ENCODE data around the gene AVL9.

The AVL9 gene

DNA sequence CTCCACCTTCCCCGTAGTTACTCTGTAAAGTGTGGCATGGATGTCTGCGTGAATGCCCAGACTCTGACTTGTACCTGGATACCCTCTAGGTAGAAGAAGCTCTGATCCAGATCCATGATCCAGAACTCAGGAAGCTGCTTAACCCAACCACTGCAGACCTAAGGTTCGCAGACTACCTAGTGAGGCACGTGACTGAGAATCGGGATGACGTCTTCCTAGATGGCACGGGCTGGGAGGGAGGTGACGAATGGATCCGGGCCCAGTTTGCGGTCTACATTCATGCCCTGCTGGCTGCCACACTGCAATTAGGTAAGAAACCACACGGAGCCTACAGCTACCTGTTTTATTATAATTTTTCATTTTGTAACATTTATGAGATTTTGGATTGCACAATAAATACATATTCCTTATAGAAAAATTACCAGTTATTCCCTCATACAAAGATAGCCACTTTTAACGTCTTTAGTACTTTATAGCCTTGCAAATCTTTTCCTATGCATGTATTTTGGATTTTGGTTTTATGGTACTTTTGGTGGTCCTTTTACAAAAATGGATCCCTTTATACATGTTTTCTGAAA lies 77.9 kb downstream of the AVL9 start:
- H3K4me3 ChIP-seq (ENCODE audit: low read length): no peak overlapping the region
- TF ChIP-seq, protein P1, sequence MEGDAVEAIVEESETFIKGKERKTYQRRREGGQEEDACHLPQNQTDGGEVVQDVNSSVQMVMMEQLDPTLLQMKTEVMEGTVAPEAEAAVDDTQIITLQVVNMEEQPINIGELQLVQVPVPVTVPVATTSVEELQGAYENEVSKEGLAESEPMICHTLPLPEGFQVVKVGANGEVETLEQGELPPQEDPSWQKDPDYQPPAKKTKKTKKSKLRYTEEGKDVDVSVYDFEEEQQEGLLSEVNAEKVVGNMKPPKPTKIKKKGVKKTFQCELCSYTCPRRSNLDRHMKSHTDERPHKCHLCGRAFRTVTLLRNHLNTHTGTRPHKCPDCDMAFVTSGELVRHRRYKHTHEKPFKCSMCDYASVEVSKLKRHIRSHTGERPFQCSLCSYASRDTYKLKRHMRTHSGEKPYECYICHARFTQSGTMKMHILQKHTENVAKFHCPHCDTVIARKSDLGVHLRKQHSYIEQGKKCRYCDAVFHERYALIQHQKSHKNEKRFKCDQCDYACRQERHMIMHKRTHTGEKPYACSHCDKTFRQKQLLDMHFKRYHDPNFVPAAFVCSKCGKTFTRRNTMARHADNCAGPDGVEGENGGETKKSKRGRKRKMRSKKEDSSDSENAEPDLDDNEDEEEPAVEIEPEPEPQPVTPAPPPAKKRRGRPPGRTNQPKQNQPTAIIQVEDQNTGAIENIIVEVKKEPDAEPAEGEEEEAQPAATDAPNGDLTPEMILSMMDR (conservative IDR thresholded peaks at IDR 0.05; ENCODE audit: low read depth, low read length): no peak
- DNase-seq (ENCODE audit: low read depth): no peak

DNA sequence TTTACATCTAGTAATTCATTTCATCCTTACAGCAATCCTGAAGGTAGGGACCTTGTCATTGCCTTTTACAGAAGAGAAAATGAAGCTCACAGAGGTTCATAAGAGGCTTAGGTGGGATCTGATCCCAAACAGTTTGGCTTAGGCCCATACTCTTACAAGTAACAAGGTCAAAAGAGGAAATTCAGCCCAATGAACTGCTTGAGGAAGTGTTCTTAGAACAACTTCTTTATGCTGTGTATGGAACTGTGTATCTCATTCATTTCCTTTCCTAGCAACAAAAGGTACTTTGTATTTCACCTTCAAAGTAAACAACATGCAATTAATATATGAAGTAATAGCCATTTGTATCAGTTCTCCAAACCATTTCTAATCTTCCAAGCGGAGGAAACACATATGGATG lies 79.3 kb downstream of the AVL9 start:
- DNase-seq (ENCODE audit: low read depth): no peak
- TF ChIP-seq, protein P1 (conservative IDR thresholded peaks at IDR 0.05; ENCODE audit: low read depth, low read length): no peak
- no peak overlapping the region for H3K4me3 ChIP-seq (ENCODE audit: low read length)

DNA sequence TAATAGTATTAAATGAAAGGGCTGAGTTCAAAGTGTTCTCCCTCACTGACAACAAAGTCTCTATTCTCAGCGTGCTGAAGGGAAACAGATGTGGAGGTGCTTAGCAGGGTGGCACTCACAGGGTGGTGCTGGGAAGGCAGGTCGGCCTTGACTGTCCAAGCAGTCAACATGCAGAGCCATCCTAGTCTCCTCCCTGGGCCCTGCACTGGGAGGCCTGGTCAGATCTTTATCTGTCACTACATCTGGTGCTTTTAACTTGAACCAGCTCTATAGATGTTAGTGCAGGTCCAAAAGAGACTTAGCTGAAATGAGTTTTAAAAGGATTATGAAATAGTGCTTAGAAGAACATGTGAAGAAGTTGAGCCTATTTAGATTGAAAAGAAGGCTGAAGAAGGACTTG lies 82.1 kb downstream of the AVL9 start:
- no peak overlapping the region for H3K4me3 ChIP-seq (ENCODE audit: low read length)
- TF ChIP-seq, protein P1 (conservative IDR thresholded peaks at IDR 0.05; ENCODE audit: low read depth, low read length): no peak
- DNase-seq (ENCODE audit: low read depth): no peak

DNA sequence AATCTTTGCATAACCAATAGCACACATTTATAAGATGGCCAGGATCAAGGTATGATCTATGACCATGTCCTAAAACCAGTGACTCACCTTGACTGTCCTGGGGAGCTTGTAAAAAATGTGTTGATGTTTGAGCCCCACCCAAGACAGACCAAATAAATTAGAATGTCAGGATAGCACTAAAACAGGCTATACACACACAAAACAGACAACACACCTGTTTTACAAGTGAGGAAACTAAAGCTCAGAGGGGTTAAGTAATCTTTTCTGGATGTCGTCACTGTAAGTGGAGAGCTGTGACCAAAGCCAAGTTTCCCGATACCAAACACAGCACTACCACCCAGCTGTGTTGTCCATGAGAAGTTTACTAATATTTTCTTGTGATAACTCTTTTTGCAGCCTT lies 84.5 kb downstream of the AVL9 start:
- TF ChIP-seq, protein P1 (conservative IDR thresholded peaks at IDR 0.05; ENCODE audit: low read depth, low read length): no peak
- no peak overlapping the region for H3K4me3 ChIP-seq (ENCODE audit: low read length)
- no peak for DNase-seq (ENCODE audit: low read depth)

DNA sequence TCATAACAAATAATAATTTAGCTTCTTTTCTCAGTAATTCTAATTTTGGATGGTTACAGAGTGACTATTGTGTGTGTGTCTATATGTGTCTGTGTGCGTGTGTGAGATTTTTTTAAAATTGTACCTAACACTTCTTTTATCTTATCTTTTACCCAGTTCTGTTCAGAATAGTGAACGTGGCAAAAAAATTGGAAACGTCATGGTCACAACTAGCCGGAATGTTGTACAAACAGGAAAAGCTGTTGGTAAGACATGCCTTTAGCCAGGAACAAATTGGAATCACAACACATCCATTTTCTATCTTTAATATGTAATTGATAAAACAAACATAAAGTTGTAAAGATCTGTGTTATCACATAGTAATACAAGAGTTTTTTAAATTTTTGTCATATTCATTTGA lies 85.4 kb downstream of the AVL9 start:
- H3K4me3 ChIP-seq (ENCODE audit: low read length): no peak overlapping the region
- TF ChIP-seq, protein P1 (conservative IDR thresholded peaks at IDR 0.05; ENCODE audit: low read depth, low read length): no peak
- DNase-seq (ENCODE audit: low read depth): no peak

DNA sequence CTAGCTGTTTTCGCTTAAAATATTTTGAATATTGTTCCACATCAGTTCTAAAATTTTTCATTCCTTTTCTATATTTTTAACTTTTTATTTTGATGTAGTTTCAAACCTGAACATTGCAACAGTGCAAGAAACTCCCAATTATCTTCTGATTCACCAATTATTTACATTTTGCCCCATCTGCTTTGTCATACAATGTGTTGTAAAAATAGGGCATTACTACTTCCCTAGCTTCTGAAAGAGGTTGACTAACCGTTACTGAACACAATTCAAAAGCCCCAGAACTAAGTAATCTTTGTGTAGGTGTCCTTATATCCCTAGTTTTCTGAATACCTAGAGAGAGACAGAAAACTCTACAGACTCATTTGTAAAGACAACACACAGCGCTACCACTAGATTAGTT lies 86.7 kb downstream of the AVL9 start:
- no peak for DNase-seq (ENCODE audit: low read depth)
- TF ChIP-seq, protein P1 (conservative IDR thresholded peaks at IDR 0.05; ENCODE audit: low read depth, low read length): no peak
- H3K4me3 ChIP-seq (ENCODE audit: low read length): no peak overlapping the region

DNA sequence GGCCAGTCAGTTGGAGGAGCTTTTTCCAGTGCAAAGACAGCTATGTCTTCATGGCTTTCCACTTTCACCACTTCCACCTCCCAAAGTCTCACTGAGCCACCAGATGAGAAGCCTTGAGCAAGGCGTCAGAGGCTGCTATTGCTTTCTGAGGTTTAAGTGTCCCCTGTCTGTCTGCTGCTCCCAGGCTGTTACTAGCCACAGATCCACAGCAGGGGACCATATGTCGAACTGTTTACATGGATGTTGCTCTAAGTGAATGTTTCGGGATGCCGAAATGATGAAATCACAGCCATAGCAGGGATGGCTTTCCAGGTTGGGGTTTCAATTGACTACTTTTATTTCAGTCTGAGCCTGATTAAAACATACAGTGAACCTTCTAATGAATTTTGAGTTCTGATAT lies 88.5 kb downstream of the AVL9 start:
- TF ChIP-seq, protein P1 (conservative IDR thresholded peaks at IDR 0.05; ENCODE audit: low read depth, low read length): no peak
- H3K4me3 ChIP-seq (ENCODE audit: low read length): no peak overlapping the region

More for the DNA sequence above, 88.5 kb downstream of the AVL9 start:
- no peak for DNase-seq (ENCODE audit: low read depth)

All from retinal pigment epithelial cell (primary cell).